SK-N-SH (cell line): ENCODE data around the gene RAD1.

ENCODE experiments used
- EP300 ChIP-seq, 2 experiments: IDR thresholded peaks; 2 replicates each; pipeline versions ENCODE4 v1.4.0 to v1.6.1; 2012; ENCODE audit warnings: borderline replicate concordance in 1 of 2, low read depth in 1 of 2, low read length in 1 of 2
- EZH2phosphoT487 ChIP-seq: fragments of 200-600 bp; sonication (generic); IDR thresholded peaks from 2 replicates; pipeline ENCODE4 v1.6.1; 2017; ENCODE audit warnings: low read depth, mixed run types, mild to moderate bottlenecking, antibody characterized with exemption, moderate library complexity, borderline replicate concordance
- GABPA ChIP-seq: IDR thresholded peaks from 2 replicates; pipeline ENCODE4 v1.4.0; 2012; ENCODE audit warnings: low read depth, mild to moderate bottlenecking
- GATA2 ChIP-seq: sonication (generic); formaldehyde crosslinking; IDR thresholded peaks from 2 replicates; pipeline ENCODE4 v1.5.0; 2020; ENCODE audit warnings: mild to moderate bottlenecking, missing genetic modification reagents
- RAD21 ChIP-seq: IDR thresholded peaks from 2 replicates; pipeline ENCODE4 v1.6.1; 2012; ENCODE audit warnings: mild to moderate bottlenecking, low read length
- SIN3A ChIP-seq: IDR thresholded peaks from 2 replicates; pipeline ENCODE4 v1.6.1; 2012; ENCODE audit warnings: low read depth, mild to moderate bottlenecking, low read length, moderate library complexity, borderline replicate concordance
- TAF1 ChIP-seq: IDR thresholded peaks from 2 replicates; pipeline ENCODE4 v1.6.1; 2012; ENCODE audit warnings: low read depth, mild to moderate bottlenecking, low read length, moderate library complexity, borderline replicate concordance
- TEAD4 ChIP-seq: IDR thresholded peaks from 2 replicates; pipeline ENCODE4 v1.4.0; 2012; ENCODE audit warnings: mild to moderate bottlenecking, borderline replicate concordance; ENCODE audit not compliant: insufficient read depth
- TF ChIP-seq, protein P1 (sequence below): fragments of 200-600 bp; sonication (generic); IDR thresholded peaks from 2 replicates; pipeline ENCODE4 v1.6.1; 2017; ENCODE audit warnings: antibody characterized with exemption, mild to moderate bottlenecking, moderate library complexity
- TF ChIP-seq, protein P2 (sequence below): fragments of 150-350 bp; IDR thresholded peaks from 2 replicates; pipeline ENCODE4 v1.6.1; 2016; ENCODE audit warnings: mild to moderate bottlenecking, low read depth, low read length

DNA sequence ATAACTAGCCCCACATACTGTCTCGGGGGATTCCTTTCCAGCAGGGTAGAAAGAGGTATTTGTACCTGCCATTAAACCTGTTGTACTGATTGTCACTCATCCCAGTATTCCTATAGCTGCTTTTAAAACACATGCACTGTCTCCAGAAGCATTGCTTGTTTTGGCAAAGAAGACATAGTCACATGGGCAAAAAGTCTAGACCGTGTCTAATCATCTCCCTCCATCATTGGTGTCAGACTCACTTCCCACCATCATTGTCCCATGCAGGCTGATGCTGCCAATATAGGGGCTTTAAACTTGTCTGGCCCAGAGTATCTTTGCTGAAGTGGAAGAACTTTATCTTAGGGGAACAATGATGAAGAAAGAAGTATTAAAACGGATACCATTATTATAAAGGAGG is 26.6 kb upstream of the RAD1 start:
- no peak for TF ChIP-seq GABPA
- TF ChIP-seq TAF1 = no peak
- no peak for TF ChIP-seq SIN3A
- TF ChIP-seq, protein P1, sequence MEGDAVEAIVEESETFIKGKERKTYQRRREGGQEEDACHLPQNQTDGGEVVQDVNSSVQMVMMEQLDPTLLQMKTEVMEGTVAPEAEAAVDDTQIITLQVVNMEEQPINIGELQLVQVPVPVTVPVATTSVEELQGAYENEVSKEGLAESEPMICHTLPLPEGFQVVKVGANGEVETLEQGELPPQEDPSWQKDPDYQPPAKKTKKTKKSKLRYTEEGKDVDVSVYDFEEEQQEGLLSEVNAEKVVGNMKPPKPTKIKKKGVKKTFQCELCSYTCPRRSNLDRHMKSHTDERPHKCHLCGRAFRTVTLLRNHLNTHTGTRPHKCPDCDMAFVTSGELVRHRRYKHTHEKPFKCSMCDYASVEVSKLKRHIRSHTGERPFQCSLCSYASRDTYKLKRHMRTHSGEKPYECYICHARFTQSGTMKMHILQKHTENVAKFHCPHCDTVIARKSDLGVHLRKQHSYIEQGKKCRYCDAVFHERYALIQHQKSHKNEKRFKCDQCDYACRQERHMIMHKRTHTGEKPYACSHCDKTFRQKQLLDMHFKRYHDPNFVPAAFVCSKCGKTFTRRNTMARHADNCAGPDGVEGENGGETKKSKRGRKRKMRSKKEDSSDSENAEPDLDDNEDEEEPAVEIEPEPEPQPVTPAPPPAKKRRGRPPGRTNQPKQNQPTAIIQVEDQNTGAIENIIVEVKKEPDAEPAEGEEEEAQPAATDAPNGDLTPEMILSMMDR = no peak
- TF ChIP-seq RAD21 = no peak
- TF ChIP-seq EZH2phosphoT487 = no peak
- TF ChIP-seq, protein P2, sequence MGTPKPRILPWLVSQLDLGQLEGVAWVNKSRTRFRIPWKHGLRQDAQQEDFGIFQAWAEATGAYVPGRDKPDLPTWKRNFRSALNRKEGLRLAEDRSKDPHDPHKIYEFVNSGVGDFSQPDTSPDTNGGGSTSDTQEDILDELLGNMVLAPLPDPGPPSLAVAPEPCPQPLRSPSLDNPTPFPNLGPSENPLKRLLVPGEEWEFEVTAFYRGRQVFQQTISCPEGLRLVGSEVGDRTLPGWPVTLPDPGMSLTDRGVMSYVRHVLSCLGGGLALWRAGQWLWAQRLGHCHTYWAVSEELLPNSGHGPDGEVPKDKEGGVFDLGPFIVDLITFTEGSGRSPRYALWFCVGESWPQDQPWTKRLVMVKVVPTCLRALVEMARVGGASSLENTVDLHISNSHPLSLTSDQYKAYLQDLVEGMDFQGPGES = no peak
- TF ChIP-seq TEAD4 = no peak
- no peak for TF ChIP-seq GATA2 (CRISPR knock-in tag)
- TF ChIP-seq EP300 (IDR thresholded peaks at IDR 0.05; ENCODE audit: borderline replicate concordance in 1 of 2, low read depth in 1 of 2, low read length in 1 of 2) = no peak
